Epithelial cell of prostate (primary cell): ENCODE measurements around the gene CHRNB1.

Experiments used
- DNase-seq: peaks from one replicate; pipeline ENCODE4 v3.0.0-alpha.2; 2011; ENCODE audit warnings: low read depth, low spot score
- H3K27ac ChIP-seq: fragments of 450-650 bp; 2 replicates; pipeline ENCODE4 v1.5.1; 2017; ENCODE audit warnings: mild to moderate bottlenecking

The CHRNB1 gene

GRCh38 chr17:7444682-7445618, at the start of gene CHRNB1:
CHRNB1 (plus strand) TSS chr17:7445061; CDS start chr17:7445128, 67 bp downstream.
- peak within 1 kb of the TSS; percentile 94 for H3K27ac ChIP-seq
- DNase-seq, result no peak

- no peak for DNase-seq
- H3K27ac ChIP-seq, result no peak overlapping the region
These were observed 48.7 kb upstream of the CHRNB1 start for GRCh38 chr17:7396147-7396546.

GRCh38 chr17:7398612-7399011, 46.2 kb upstream of the CHRNB1 start:
- no peak overlapping the region for H3K27ac ChIP-seq
- DNase-seq, result no peak

- peak overlapping the region; percentile 59 for H3K27ac ChIP-seq
- no peak for DNase-seq
These were observed 41.7 kb upstream of the CHRNB1 start for GRCh38 chr17:7403043-7403726.

GRCh38 chr17:7403727-7403976, 41.2 kb upstream of the CHRNB1 start:
- no peak for DNase-seq
- H3K27ac ChIP-seq, result peak overlapping the region; percentile 59

GRCh38 chr17:7403977-7404736, 40.7 kb upstream of the CHRNB1 start, which contains the start of gene TMEM256:
TMEM256 (minus strand) TSS chr17:7404097; CDS start chr17:7404084, 13 bp downstream.
- H3K27ac ChIP-seq, result peak within 1 kb of the TSS; percentile 59
- peak; percentile 96 for DNase-seq

GRCh38 chr17:7404737-7405349, 40.0 kb upstream of the CHRNB1 start:
- H3K27ac ChIP-seq, result peak overlapping the region; percentile 59
- no peak for DNase-seq

GRCh38 chr17:7405350-7406234, 39.3 kb upstream of the CHRNB1 start:
- H3K27ac ChIP-seq, result no peak overlapping the region
- no peak for DNase-seq

- no peak overlapping the region for H3K27ac ChIP-seq
- DNase-seq, result no peak
These were observed 38.5 kb upstream of the CHRNB1 start for GRCh38 chr17:7406235-7406825.

GRCh38 chr17:7407082-7407481, 37.8 kb upstream of the CHRNB1 start:
- DNase-seq, result no peak
- H3K27ac ChIP-seq, result no peak overlapping the region

GRCh38 chr17:7407485-7408251, 37.2 kb upstream of the CHRNB1 start, which contains the start of gene NLGN2:
NLGN2 (plus strand) TSS chr17:7407845; CDS start chr17:7408256, 411 bp downstream.
- H3K27ac ChIP-seq, result no peak within 1 kb of the TSS
- DNase-seq, result no peak

GRCh38 chr17:7408252-7408727, 36.6 kb upstream of the CHRNB1 start:
- H3K27ac ChIP-seq, result no peak overlapping the region
- DNase-seq, result no peak

GRCh38 chr17:7408863-7409262, 36.0 kb upstream of the CHRNB1 start:
- H3K27ac ChIP-seq, result no peak overlapping the region

GRCh38 chr17:7409716-7410115, 35.1 kb upstream of the CHRNB1 start:
- no peak for DNase-seq
- H3K27ac ChIP-seq, result no peak overlapping the region

More at GRCh38 chr17:7408863-7409262, 36.0 kb upstream of the CHRNB1 start:
- no peak for DNase-seq

- no peak overlapping the region for H3K27ac ChIP-seq
- no peak for DNase-seq
These were observed 34.0 kb upstream of the CHRNB1 start for GRCh38 chr17:7410634-7411426.

GRCh38 chr17:7411427-7411750, 33.5 kb upstream of the CHRNB1 start:
- no peak overlapping the region for H3K27ac ChIP-seq
- DNase-seq, result no peak

GRCh38 chr17:7413346-7413985, 31.4 kb upstream of the CHRNB1 start:
- H3K27ac ChIP-seq, result no peak overlapping the region

More at GRCh38 chr17:7413346-7413985, 31.4 kb upstream of the CHRNB1 start:
- DNase-seq, result no peak
